DOHH2 (cell line): Measurements from ENCODE around the gene UNC13B.
"Not testable (repeated sequence)": the region's sequence is repeated elsewhere in the genome, so short reads cannot be mapped to it uniquely, and the experiment has no call there.

Experiments used
- H3F3A ChIP-seq: fragments of 200-600 bp; sonication (generic), shearing (Covaris generic); 2 replicates; pipeline ENCODE4 v1.6.0; 2016; ENCODE audit warnings: antibody characterized with exemption, mild to moderate bottlenecking; ENCODE audit not compliant: control insufficient read depth, insufficient read depth
- H3K27ac ChIP-seq: fragments of 200-600 bp; sonication (generic); 2 replicates; pipeline ENCODE4 v1.5.1; 2014; ENCODE audit warnings: low read depth, mild to moderate bottlenecking, low read length, moderate library complexity
- H3K27me3 ChIP-seq: fragments of 200-600 bp; sonication (generic); 2 replicates; pipeline ENCODE4 v1.6.1; 2014; ENCODE audit warnings: mild to moderate bottlenecking, low read length, mixed read lengths; ENCODE audit not compliant: control insufficient read depth
- H3K36me3 ChIP-seq: fragments of 200-600 bp; sonication (generic); 2 replicates; pipeline ENCODE4 v1.6.1; 2014; ENCODE audit warnings: mild to moderate bottlenecking, low read length, moderate library complexity, mixed read lengths; ENCODE audit not compliant: control insufficient read depth
- H3K4me1 ChIP-seq: fragments of 200-600 bp; sonication (generic); 2 replicates; pipeline ENCODE4 v1.6.1; 2014; ENCODE audit warnings: mild to moderate bottlenecking, low read length, mixed read lengths; ENCODE audit not compliant: control insufficient read depth
- H3K4me2 ChIP-seq: fragments of 200-600 bp; sonication (generic); 2 replicates; pipeline ENCODE4 v1.6.0; 2014; ENCODE audit warnings: mild to moderate bottlenecking, low read length, moderate library complexity
- H3K4me3 ChIP-seq: fragments of 200-600 bp; sonication (generic); 2 replicates; pipeline ENCODE4 v1.5.1; 2014; ENCODE audit warnings: mild to moderate bottlenecking, low read length, mixed read lengths
- H3K79me2 ChIP-seq: fragments of 200-600 bp; sonication (generic); 2 replicates; pipeline ENCODE4 v1.6.1; 2014; ENCODE audit warnings: mild to moderate bottlenecking, low read length, mixed read lengths; ENCODE audit not compliant: control insufficient read depth
- H3K9me2 ChIP-seq: fragments of 200-600 bp; sonication (generic); replicated peaks from 2 replicates; pipeline ENCODE4 v1.6.1; 2014; ENCODE audit warnings: mild to moderate bottlenecking, low read length, mixed read lengths; ENCODE audit not compliant: control insufficient read depth
- H3K9me3 ChIP-seq: fragments of 200-600 bp; sonication (generic); 2 replicates; pipeline ENCODE4 v1.6.1; 2014; ENCODE audit warnings: antibody characterized with exemption, low read length, mixed read lengths; ENCODE audit not compliant: control insufficient read depth, insufficient read depth
- H4K20me1 ChIP-seq: fragments of 200-600 bp; sonication (generic); 2 replicates; pipeline ENCODE4 v1.6.0; 2014; ENCODE audit warnings: low read depth, mild to moderate bottlenecking, antibody characterized with exemption, low read length, moderate library complexity; ENCODE audit not compliant: control insufficient read depth, insufficient read depth
- EZH2phosphoT487 ChIP-seq: fragments of 200-600 bp; sonication (generic); IDR thresholded peaks from 2 replicates; pipeline ENCODE4 v1.6.1; 2017; ENCODE audit warnings: borderline replicate concordance, mild to moderate bottlenecking, antibody characterized with exemption, low read length, moderate library complexity, mixed read lengths
- TF ChIP-seq, protein P1 (sequence below): fragments of 200-600 bp; sonication (generic); IDR thresholded peaks from one replicate; pipeline ENCODE4 v1.5.1; 2014; ENCODE audit warnings: antibody characterized with exemption, mild to moderate bottlenecking, low read depth, low read length; ENCODE audit not compliant: poor library complexity, severe bottlenecking

UNC13B gene

GRCh38 chr9:35232867-35233544 lies 71.2 kb downstream of the UNC13B start:
- no peaks in the 10 kb centered on the region for H4K20me1 ChIP-seq
- H3K27ac ChIP-seq: no peak overlapping the region
- no peak overlapping the region for H3K4me2 ChIP-seq
- no peaks in the 10 kb centered on the region for H3K27me3 ChIP-seq
- H3K79me2 ChIP-seq: no peaks in the 10 kb centered on the region
- H3K9me2 ChIP-seq: no peaks in the 10 kb centered on the region
- no peaks in the 10 kb centered on the region for H3K36me3 ChIP-seq
- no peak overlapping the region for H3K4me3 ChIP-seq
- no peaks in the 10 kb centered on the region for H3K9me3 ChIP-seq
- TF ChIP-seq EZH2phosphoT487: no peak
- TF ChIP-seq, protein P1, sequence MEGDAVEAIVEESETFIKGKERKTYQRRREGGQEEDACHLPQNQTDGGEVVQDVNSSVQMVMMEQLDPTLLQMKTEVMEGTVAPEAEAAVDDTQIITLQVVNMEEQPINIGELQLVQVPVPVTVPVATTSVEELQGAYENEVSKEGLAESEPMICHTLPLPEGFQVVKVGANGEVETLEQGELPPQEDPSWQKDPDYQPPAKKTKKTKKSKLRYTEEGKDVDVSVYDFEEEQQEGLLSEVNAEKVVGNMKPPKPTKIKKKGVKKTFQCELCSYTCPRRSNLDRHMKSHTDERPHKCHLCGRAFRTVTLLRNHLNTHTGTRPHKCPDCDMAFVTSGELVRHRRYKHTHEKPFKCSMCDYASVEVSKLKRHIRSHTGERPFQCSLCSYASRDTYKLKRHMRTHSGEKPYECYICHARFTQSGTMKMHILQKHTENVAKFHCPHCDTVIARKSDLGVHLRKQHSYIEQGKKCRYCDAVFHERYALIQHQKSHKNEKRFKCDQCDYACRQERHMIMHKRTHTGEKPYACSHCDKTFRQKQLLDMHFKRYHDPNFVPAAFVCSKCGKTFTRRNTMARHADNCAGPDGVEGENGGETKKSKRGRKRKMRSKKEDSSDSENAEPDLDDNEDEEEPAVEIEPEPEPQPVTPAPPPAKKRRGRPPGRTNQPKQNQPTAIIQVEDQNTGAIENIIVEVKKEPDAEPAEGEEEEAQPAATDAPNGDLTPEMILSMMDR: no peak
- no peaks in the 10 kb centered on the region for H3K4me1 ChIP-seq
- no peaks in the 10 kb centered on the region for H3F3A ChIP-seq

- Histone ChIP-seq H4K20me1 (no peaks in the 10 kb centered on the region), H3K9me2 (no peaks in the 10 kb centered on the region), H3K4me1 (no peaks in the 10 kb centered on the region), H3K4me2 (no peak overlapping the region), H3K36me3 (no peaks in the 10 kb centered on the region), H3K9me3 (no peaks in the 10 kb centered on the region), H3K27ac (no peak overlapping the region), H3K27me3 (no peaks in the 10 kb centered on the region), H3F3A (no peaks in the 10 kb centered on the region), H3K4me3 (no peak overlapping the region), H3K79me2 (no peaks in the 10 kb centered on the region)
- TF ChIP-seq, protein P1: no peak
- no peak for TF ChIP-seq EZH2phosphoT487
Observed at GRCh38 chr9:35236692-35237091, 74.9 kb downstream of the UNC13B start.

DNA sequence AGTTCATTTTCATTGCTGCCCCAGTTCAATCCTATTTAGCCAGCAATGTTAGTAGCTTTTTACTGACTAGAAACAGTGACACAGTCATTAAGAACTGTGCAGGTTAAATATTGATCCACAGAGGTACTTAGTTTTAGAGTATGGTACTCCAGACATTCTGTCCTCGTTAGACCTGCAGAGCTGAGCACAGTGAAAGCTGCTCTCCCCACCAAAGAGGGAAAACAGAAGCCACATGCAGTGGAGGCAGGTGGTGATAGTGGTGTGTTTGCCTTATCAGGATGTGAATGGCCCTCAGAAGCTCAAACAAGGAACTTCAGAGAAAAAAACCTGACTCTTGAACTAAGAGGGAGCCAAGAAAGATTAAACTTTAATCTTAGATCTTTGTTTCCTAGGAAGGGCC lies 75.5 kb downstream of the UNC13B start:
- Histone ChIP-seq H3K9me2 (no peaks in the 10 kb centered on the region), H3K79me2 (no peaks in the 10 kb centered on the region), H4K20me1 (no peaks in the 10 kb centered on the region), H3K36me3 (no peaks in the 10 kb centered on the region), H3K27me3 (peaks cover under 1% of the 10 kb centered on the region; the same call in 1 of the 2 replicates), H3K9me3 (no peaks in the 10 kb centered on the region), H3F3A (no peaks in the 10 kb centered on the region), H3K4me2 (no peak overlapping the region), H3K4me1 (no peaks in the 10 kb centered on the region), H3K4me3 (no peak overlapping the region), H3K27ac (no peak overlapping the region)
- TF ChIP-seq, protein P1: no peak
- no peak for TF ChIP-seq EZH2phosphoT487

- H3K4me1 ChIP-seq, H3K4me2 ChIP-seq, H4K20me1 ChIP-seq, H3K9me2 ChIP-seq, H3K9me3 ChIP-seq, H3K79me2 ChIP-seq, H3K36me3 ChIP-seq, H3K27ac ChIP-seq, H3K4me3 ChIP-seq, H3F3A ChIP-seq: not testable (repeated sequence)
- H3K27me3 ChIP-seq: peaks cover 12% of the 10 kb centered on the region
Observed at GRCh38 chr9:35245945-35246344, 84.1 kb downstream of the UNC13B start.
